Progenitor cell of endocrine pancreas (in vitro differentiated cells): ENCODE results near the gene EIF3L. TPM values are rescaled to one million over a fixed set of nuclear protein-coding genes. Genes with fewer than 3 reads are reported as not detected.
A peak's percentile ranks its signal among the peaks of the same experiment; 100 is the strongest.

Source experiments
- DNase-seq: peaks from one replicate; pipeline ENCODE4 v3.0.0; 2021; ENCODE audit warnings: low spot score; ENCODE audit not compliant: unreplicated experiment
- H3K27ac Mint-ChIP-seq: 2 replicates; pipeline ENCODE4 v1.8.0; 2021; ENCODE audit warnings: mild to moderate bottlenecking, moderate library complexity, mixed read lengths
- H3K27me3 Mint-ChIP-seq: 2 replicates; pipeline ENCODE4 v1.8.0; 2021; ENCODE audit warnings: mixed read lengths
- H3K36me3 Mint-ChIP-seq: 2 replicates; pipeline ENCODE4 v1.8.0; 2022; ENCODE audit warnings: mixed read lengths; ENCODE audit not compliant: insufficient read depth
- H3K4me1 Mint-ChIP-seq: 2 replicates; pipeline ENCODE4 v1.8.0; 2021; ENCODE audit warnings: low read depth, mixed read lengths
- H3K4me3 Mint-ChIP-seq: 2 replicates; pipeline ENCODE4 v1.8.0; 2021; ENCODE audit warnings: low read depth, mild to moderate bottlenecking, moderate library complexity, mixed read lengths
- H3K9me3 Mint-ChIP-seq: 2 replicates; pipeline ENCODE4 v1.8.0; 2021; ENCODE audit warnings: low read depth, mixed read lengths
- total RNA-seq: library from RNA; stranded (reverse); gene quantifications from 2 replicates; pipeline ENCODE4 v1.2.1, GENCODE V29; 2021
- TF ChIP-seq, protein P1 (sequence below): fragments of 200-600 bp; sonication (generic); IDR thresholded peaks from one replicate; pipeline ENCODE4 v1.5.0; 2021; ENCODE audit warnings: antibody characterized with exemption, mild to moderate bottlenecking; ENCODE audit not compliant: unreplicated experiment

Gene EIF3L
- total RNA-seq, 1 donor from 2014 or later: 725 TPM

DNA sequence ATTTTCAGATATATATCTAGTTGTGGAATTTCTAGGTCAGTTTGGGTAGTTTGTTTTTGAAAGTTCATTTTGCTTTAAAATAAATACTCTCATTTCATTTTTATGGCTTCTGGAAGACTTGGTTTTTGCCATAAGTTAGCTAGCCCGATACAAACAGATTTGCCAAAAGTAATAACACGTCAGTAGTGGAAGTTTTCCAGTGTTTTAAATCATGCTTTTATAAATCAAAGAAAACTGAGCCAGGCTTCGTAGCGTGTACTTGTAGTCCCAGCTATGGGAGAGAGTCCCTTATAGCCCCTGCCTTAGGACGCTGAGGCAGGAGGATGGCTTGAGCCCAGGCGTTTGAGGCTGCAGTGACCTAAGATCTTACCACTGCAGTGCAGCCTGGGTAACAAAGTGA lies 35.2 kb downstream of the EIF3L start:
- Mint-ChIP-seq H3K36me3 (peaks cover 21% of the 10 kb centered on the region), H3K4me1 (no peaks in the 10 kb centered on the region), H3K27me3 (no peaks in the 10 kb centered on the region), H3K9me3 (no peaks in the 10 kb centered on the region), H3K27ac (no peak overlapping the region), H3K4me3 (no peak overlapping the region)
- TF ChIP-seq, protein P1, sequence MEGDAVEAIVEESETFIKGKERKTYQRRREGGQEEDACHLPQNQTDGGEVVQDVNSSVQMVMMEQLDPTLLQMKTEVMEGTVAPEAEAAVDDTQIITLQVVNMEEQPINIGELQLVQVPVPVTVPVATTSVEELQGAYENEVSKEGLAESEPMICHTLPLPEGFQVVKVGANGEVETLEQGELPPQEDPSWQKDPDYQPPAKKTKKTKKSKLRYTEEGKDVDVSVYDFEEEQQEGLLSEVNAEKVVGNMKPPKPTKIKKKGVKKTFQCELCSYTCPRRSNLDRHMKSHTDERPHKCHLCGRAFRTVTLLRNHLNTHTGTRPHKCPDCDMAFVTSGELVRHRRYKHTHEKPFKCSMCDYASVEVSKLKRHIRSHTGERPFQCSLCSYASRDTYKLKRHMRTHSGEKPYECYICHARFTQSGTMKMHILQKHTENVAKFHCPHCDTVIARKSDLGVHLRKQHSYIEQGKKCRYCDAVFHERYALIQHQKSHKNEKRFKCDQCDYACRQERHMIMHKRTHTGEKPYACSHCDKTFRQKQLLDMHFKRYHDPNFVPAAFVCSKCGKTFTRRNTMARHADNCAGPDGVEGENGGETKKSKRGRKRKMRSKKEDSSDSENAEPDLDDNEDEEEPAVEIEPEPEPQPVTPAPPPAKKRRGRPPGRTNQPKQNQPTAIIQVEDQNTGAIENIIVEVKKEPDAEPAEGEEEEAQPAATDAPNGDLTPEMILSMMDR: no peak
- DNase-seq: no peak

DNA sequence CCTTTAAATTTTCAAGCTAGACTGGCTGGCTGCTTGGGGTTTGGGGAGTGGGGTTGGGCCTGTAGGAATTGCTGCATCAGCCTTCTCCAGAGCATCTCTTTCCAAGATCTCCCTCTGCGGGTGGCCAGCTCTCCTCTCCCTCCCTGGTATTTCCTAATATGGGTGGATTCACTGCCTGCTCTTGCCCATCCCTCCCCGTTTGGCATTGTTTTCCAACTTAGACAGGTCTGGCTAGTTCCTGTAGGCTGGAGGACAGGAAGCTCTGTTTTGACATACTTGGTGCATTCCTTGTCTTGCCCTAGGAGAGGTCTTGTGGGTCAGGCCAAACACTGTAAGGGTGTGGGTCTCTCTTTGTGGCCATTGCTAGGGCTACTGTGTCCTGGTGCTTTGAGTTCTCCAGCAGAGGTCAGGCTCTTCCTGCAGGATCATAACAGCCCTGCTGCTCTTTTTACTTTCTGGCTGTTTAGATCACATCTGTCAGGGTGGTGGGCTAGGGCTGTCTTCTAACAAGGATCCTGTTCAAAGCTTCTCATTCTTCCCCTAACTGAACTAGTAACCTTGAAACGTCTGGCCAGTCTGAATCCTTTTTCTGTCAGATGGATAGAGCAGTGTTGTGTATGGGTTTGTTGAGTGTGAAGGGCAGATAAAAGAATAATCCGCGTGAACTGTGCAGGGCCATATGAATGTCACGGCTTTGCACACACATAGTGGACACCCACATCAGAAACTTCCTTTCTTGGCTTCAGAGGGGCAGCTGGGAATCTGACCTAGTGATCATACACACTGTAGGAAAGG lies 38.6 kb downstream of the EIF3L start:
- H3K4me3 Mint-ChIP-seq: no peak overlapping the region
- DNase-seq: no peak

DNA sequence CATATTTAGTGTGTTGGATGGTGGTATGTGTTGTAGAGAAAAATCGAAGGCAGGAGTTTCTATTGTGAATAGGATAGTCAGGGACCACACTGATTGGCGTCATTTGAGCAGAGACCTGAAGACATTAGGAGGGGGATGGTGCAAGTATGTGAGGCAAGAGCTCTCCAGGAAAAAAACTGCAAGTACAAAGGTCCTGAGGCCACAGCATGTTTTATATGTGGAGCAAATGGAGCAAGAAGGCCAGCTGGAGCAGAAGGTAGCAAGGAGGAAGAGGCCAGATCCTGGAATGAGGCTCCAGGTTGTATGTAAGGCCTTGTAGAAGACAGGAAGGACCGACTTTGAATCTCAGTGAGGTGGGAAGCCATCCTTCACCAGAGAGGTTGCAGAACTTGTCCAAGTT lies 42.7 kb downstream of the EIF3L start:
- no peak overlapping the region for H3K27ac Mint-ChIP-seq
- DNase-seq: no peak
- TF ChIP-seq, protein P1: no peak
- peaks cover 25% of the 10 kb centered on the region for H3K4me1 Mint-ChIP-seq
- no peaks in the 10 kb centered on the region for H3K27me3 Mint-ChIP-seq
- H3K9me3 Mint-ChIP-seq: no peaks in the 10 kb centered on the region
- H3K4me3 Mint-ChIP-seq: no peak overlapping the region
- H3K36me3 Mint-ChIP-seq: peaks cover 17% of the 10 kb centered on the region

More for the DNA sequence above, 38.6 kb downstream of the EIF3L start:
- Mint-ChIP-seq H3K27me3 (no peaks in the 10 kb centered on the region), H3K27ac (peak overlapping the region; percentile 75), H3K4me1 (peaks cover under 1% of the 10 kb centered on the region), H3K36me3 (peaks cover 23% of the 10 kb centered on the region), H3K9me3 (no peaks in the 10 kb centered on the region)
- TF ChIP-seq, protein P1: peak; percentile 23

DNA sequence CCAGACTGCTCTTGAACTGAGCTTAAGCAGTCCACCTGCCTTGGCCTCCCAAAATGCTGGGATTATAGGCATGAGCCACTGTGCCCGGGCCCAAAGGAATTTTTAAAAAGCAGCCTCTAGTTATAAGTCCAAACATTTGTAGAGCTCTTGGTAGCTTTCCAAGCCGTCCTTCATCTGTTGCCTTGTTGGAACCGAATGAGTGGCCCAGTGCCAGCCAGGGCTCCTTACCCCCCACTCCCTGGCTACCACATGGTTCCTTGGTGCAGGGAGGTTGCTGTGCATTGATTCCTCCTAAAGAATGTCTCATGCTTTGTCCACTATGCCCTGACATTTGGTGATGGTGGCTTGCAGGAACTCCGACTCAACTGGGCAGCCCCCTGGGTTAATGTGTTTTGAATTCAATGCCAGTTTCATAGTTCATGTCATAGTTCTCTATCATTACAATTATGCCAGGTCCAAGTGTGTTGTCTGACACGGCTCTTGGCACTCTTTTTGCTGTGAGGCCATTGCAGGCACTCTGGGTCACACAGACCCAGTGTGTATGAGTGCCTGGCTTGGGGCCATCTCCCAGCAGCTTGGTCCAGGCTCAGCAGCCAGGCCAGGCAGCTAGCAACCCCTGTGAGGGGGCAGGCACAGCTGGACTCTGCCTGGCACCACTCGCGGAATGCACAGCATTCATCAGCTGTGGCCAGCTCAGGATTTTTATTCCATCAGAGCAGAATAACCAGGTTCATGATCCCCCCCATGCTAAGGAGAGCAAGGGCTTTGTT lies 43.5 kb downstream of the EIF3L start:
- Mint-ChIP-seq H3K4me3 (no peak overlapping the region), H3K27ac (no peak overlapping the region), H3K36me3 (peaks cover 15% of the 10 kb centered on the region), H3K9me3 (no peaks in the 10 kb centered on the region), H3K27me3 (no peaks in the 10 kb centered on the region), H3K4me1 (peaks cover 25% of the 10 kb centered on the region)
- no peak for DNase-seq
- TF ChIP-seq, protein P1: no peak

DNA sequence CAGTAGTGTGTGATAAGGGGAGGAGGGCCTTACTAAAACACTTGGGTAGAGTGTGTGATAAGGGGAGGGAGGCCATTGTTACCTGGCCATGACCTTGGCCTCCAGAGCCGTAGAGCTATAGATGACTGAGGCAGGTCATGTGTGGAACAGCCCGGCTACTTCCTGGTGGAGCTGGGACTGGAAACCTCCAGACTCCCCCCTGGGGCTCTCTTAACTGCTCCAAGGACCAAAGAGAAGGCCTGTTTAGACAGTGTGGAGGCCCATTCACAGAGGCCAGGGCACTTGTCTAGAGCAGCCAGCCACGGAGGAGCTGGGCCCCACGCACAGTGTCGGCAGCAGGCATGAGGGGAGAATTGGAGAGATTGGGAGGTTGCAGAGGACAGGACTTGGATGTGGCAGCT lies 44.4 kb downstream of the EIF3L start:
- Mint-ChIP-seq H3K27me3 (no peaks in the 10 kb centered on the region), H3K4me1 (peaks cover 27% of the 10 kb centered on the region), H3K27ac (peak overlapping the region; percentile 6), H3K36me3 (peaks cover 8% of the 10 kb centered on the region), H3K9me3 (no peaks in the 10 kb centered on the region), H3K4me3 (no peak overlapping the region)
- TF ChIP-seq, protein P1: no peak
- DNase-seq: no peak
